Measurements from ENCODE around the gene CHRNE. TPM values are rescaled to one million over a fixed set of nuclear protein-coding genes. Genes with fewer than 3 reads are reported as not detected.

Gene CHRNE
- total RNA-seq, 1 donor from 2014 or later = 1.2 TPM

- peak; percentile 76 for DNase-seq (ENCODE audit: low spot score)
Observed at GRCh38 chr17:4854111-4854681, 48.7 kb downstream of the CHRNE start.

DNA sequence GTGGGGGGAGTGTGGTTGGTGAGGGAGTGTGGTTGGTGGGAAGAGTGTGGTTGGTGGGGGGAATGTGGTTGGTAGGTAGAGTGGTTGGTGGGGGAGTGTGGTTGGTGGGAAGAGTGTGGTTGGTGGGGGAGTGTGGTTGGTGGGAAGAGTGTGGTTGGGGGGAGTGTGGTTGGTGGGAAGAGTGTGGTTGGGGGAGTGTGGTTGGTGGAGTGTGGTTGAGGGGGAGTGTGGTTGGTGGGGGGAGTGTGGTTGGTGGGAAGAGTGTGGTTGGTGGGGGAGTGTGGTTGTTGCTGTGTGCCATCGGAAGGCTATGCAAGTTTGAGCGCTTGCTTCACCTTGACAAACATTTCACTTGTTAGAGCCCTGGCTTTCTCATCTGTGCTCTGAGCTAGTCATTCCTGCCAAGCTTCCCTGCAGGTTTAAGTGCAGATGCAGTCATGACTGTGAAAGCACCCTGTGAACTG lies 49.7 kb downstream of the CHRNE start:
- DNase-seq (ENCODE audit: low spot score) = no peak

DNA sequence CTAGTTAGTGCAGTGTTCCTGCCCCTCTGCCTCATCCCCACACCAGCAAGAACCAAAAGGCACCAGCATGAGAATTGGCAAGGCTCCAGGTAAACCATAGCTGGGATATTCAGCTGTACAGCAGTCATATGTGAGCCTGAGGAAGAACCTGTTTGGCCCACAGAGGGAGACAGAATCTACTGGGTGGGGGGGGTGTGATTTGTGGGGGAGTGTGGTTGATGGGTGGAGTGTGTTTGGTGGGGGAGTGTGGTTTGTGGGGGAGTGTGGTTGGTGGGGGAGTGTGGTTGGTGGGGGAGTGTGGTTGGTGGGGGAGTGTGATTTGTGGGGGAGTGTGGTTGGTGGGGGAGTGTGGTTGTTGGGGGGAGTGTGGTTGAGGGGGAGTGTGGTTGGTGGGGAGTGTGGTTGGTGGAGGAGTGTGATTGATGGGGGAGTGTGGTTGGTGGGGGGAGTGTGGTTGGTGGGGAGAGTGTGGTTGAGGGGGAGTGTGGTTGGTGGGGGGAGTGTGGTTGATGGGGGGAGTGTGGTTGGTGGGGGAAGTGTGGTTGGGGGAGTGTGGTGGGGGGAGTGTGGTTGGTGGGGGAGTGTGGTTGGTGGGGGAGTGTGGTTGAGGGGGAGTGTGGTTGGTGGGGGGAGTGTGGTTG lies 50.2 kb downstream of the CHRNE start:
- peak; percentile 54 for DNase-seq (ENCODE audit: low spot score)

DNA sequence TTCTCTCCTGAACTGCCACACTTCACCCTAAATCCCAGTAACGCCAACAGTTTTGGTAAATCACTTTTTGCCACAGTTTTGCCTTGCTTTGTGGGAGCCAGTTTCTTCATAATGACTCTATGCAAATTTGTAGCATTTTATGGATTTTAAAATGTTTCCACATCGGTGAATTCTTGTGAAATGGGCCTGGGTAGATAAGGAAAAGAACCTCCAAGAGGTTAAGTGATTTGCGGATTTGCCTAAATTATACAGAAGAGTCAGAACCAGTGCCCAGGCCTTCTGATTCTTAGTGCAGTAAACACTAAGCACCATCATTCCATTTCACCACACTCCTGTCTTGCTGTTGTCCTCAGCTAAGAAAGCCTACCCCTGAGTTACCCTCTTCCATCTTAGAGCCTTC lies 51.8 kb downstream of the CHRNE start:
- DNase-seq (ENCODE audit: low spot score) = no peak

DNA sequence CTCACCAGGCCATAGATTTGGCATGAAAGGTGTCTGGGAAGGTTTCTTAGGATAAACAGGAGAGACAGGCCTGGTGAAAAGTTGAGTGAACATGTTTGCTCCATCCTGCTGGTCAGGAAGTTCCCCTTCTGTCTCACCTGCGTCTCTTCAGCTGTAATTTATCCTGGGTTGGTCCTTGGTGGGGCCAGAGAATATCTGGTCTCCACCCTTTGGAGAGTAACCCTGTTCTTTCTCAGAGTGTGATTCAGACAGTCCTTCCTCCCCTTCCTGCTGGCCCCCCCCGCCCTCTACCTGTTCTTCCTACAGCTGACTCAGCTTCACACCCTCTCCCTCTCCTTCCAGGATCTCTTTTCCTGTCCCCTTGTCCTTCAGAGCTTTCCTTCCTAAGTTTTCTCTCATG lies 52.7 kb downstream of the CHRNE start:
- no peak for DNase-seq (ENCODE audit: low spot score)

DNA sequence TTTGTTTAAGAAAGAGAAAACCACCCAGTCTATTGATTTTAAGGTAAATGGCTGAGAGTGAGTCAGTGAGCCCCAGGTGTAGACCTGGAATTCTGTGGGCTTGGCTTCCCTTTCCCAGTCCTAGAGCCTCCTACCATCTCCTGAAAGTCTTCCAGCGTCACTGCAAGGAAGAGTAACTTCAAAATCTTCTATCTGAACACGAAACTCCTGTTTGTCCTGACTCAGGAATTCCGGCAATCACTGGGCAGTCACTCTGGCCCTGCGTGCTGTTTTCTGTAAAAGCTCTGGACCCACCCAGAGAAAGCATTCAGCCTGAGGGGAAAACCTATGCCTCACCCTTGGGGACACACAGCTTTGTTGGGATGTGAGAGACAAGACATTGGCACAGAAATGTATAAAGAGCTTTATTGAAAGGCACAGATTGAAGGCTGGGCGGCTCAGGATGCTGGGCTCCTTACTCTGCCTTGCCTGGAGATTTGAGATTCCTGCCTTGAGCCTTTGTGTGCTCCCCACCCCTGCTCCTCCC lies 53.8 kb downstream of the CHRNE start:
- DNase-seq (ENCODE audit: low spot score) = no peak

Other genes with a start within 250 kb of the CHRNE start
- gene PELP1, start 199.0 kb downstream of the CHRNE start, total RNA-seq = 56.9 TPM
- gene ARRB2, start 192.5 kb downstream of the CHRNE start, total RNA-seq = 40.8 TPM
- gene MED11, start 171.7 kb downstream of the CHRNE start, total RNA-seq = 19.5 TPM
- 1.7 TPM for gene ZMYND15, start 163.3 kb downstream of the CHRNE start, total RNA-seq
- gene CXCL16, start 163.2 kb downstream of the CHRNE start, total RNA-seq = 26.8 TPM
- gene TM4SF5, start 131.2 kb downstream of the CHRNE start, total RNA-seq = not detected
- gene VMO1, start 116.7 kb downstream of the CHRNE start, total RNA-seq = 0.89 TPM
- not detected for gene GLTPD2, start 114.1 kb downstream of the CHRNE start, total RNA-seq
- gene PSMB6, start 106.9 kb downstream of the CHRNE start, total RNA-seq = 97.9 TPM
- gene PLD2, start 95.9 kb downstream of the CHRNE start, total RNA-seq = 59.1 TPM
- 119 TPM for gene MINK1, start 69.8 kb downstream of the CHRNE start, total RNA-seq
- 4.6 TPM for gene C17orf107, start 3.6 kb downstream of the CHRNE start, total RNA-seq
- gene GP1BA, start 29.2 kb upstream of the CHRNE start, total RNA-seq = not detected
- 62.0 TPM for gene SLC25A11, start 36.9 kb upstream of the CHRNE start, total RNA-seq
- gene RNF167, start 37.2 kb upstream of the CHRNE start, total RNA-seq = 129 TPM
- 598 TPM for gene PFN1, start 45.4 kb upstream of the CHRNE start, total RNA-seq
- 6.2 TPM for gene ENO3, start 48.0 kb upstream of the CHRNE start, total RNA-seq
- 66.4 TPM for gene SPAG7, start 64.7 kb upstream of the CHRNE start, total RNA-seq
- 86.0 TPM for gene CAMTA2, start 84.6 kb upstream of the CHRNE start, total RNA-seq
- gene INCA1, start 94.4 kb upstream of the CHRNE start, total RNA-seq = 1.1 TPM
- 141 TPM for gene KIF1C, start 94.9 kb upstream of the CHRNE start, total RNA-seq
- 2.5 TPM for gene SLC52A1, start 132.3 kb upstream of the CHRNE start, total RNA-seq
- gene ZFP3, start 175.4 kb upstream of the CHRNE start, total RNA-seq = 9.1 TPM
- gene ZNF232, start 208.8 kb upstream of the CHRNE start, total RNA-seq = 5.9 TPM
- 0.08 TPM for gene USP6, start 212.9 kb upstream of the CHRNE start, total RNA-seq

All from ureter (tissue), 1 donor.